CD14-positive monocyte (primary cell): ENCODE results near the gene SYNGR4. TPM values are rescaled to one million over a fixed set of nuclear protein-coding genes. Genes with fewer than 3 reads are reported as not detected.

ENCODE experiments used
- DNase-seq, 3 donors: peaks; one replicate each; pipeline ENCODE4 v3.0.0-alpha.2; 2011 to 2022
- H2AFZ ChIP-seq: 2 replicates; pipeline ENCODE4 v1.6.0; 2012; ENCODE audit warnings: mild to moderate bottlenecking, low read depth, low read length, inconsistent platforms; ENCODE audit not compliant: insufficient read depth, poor library complexity, severe bottlenecking
- H3K27ac ChIP-seq, 2 donors: 1 replicate in 1 of 2; 2 replicates in 1 of 2; pipeline ENCODE4 v1.5.1; 2012 to 2013; ENCODE audit warnings: low read length in 2 of 2, control low read depth in 1 of 2, inconsistent platforms in 1 of 2, low read depth in 1 of 2, mild to moderate bottlenecking in 1 of 2
- H3K27me3 ChIP-seq, 2 donors: one replicate each; pipeline versions ENCODE4 v1.6.0 to v1.6.1; 2011 to 2013; ENCODE audit warnings: low read length in 2 of 2; ENCODE audit not compliant: control insufficient read depth in 2 of 2, insufficient read depth in 2 of 2
- H3K36me3 ChIP-seq, 2 donors: replicated peaks in 1 of 2; 1 replicate in 1 of 2; 2 replicates in 1 of 2; pipeline versions ENCODE4 v1.5.1 to v1.6.1; 2012 to 2013; ENCODE audit warnings: low read length in 2 of 2, control low read depth in 1 of 2, inconsistent platforms in 1 of 2, mild to moderate bottlenecking in 1 of 2; ENCODE audit not compliant: insufficient read depth in 2 of 2, control insufficient read depth in 1 of 2
- H3K4me1 ChIP-seq, 2 donors: 1 replicate in 1 of 2; 2 replicates in 1 of 2; pipeline versions ENCODE4 v1.5.1 to v1.6.1; 2012 to 2013; ENCODE audit warnings: low read length in 2 of 2, control low read depth in 1 of 2, inconsistent platforms in 1 of 2, mild to moderate bottlenecking in 1 of 2, moderate library complexity in 1 of 2; ENCODE audit not compliant: insufficient read depth in 2 of 2, control insufficient read depth in 1 of 2
- H3K4me2 ChIP-seq: replicated peaks from 2 replicates; pipeline ENCODE3; 2012; ENCODE audit warnings: low read length, moderate library complexity, mild to moderate bottlenecking; ENCODE audit not compliant: poor library complexity, severe bottlenecking; ENCODE audit errors: extremely low read depth
- H3K4me3 ChIP-seq, 3 experiments: fragments of 200-600 bp in 1 of 3; sonication (generic) in 1 of 3; replicated peaks in 1 of 3; 1 replicate in 2 of 3; 2 replicates in 1 of 3; pipeline ENCODE4 v1.5.1; 2011 to 2013; ENCODE audit warnings: low read length in 3 of 3, mild to moderate bottlenecking in 3 of 3, control low read depth in 2 of 3, low read depth in 2 of 3, inconsistent platforms in 1 of 3, moderate library complexity in 1 of 3
- H3K79me2 ChIP-seq: 2 replicates; pipeline ENCODE4 v1.6.0; 2012; ENCODE audit warnings: mild to moderate bottlenecking, control low read depth, inconsistent platforms, low read length, moderate library complexity; ENCODE audit not compliant: insufficient read depth
- H3K9ac ChIP-seq: 2 replicates; pipeline ENCODE4 v1.6.0; 2017; ENCODE audit warnings: low read length, mild to moderate bottlenecking; ENCODE audit not compliant: insufficient read depth, poor library complexity, severe bottlenecking
- H3K9me3 ChIP-seq, 2 donors: replicated peaks in 1 of 2; 1 replicate in 1 of 2; 2 replicates in 1 of 2; pipeline versions ENCODE4 v1.5.1 to v1.6.1; 2012 to 2013; ENCODE audit warnings: low read length in 2 of 2, control low read depth in 1 of 2; ENCODE audit not compliant: control insufficient read depth in 1 of 2, insufficient read depth in 1 of 2
- H4K20me1 ChIP-seq: 2 replicates; pipeline ENCODE4 v1.6.0; 2012; ENCODE audit warnings: mild to moderate bottlenecking, low read length, control low read depth, moderate library complexity; ENCODE audit not compliant: insufficient read depth
- H3K27ac Mint-ChIP-seq, 7 donors: one replicate each; pipeline ENCODE4 v1.8.0; 2020; ENCODE audit warnings: mild to moderate bottlenecking in 7 of 7, mixed read lengths in 7 of 7, moderate library complexity in 6 of 7, inconsistent platforms in 2 of 7
- H3K27me3 Mint-ChIP-seq, 3 donors: one replicate each; pipeline ENCODE4 v1.8.0; 2021 to 2022; ENCODE audit warnings: low read depth in 3 of 3, mild to moderate bottlenecking in 3 of 3, mixed read lengths in 3 of 3, moderate library complexity in 3 of 3, inconsistent platforms in 1 of 3
- H3K36me3 Mint-ChIP-seq, 2 donors: one replicate each; pipeline ENCODE4 v1.8.0; 2020; ENCODE audit warnings: mixed read lengths in 2 of 2, inconsistent platforms in 1 of 2, mild to moderate bottlenecking in 1 of 2
- H3K4me1 Mint-ChIP-seq: one replicate; pipeline ENCODE4 v1.8.0; 2020; ENCODE audit warnings: mild to moderate bottlenecking, mixed read lengths
- H3K4me3 Mint-ChIP-seq, 2 donors: one replicate each; pipeline ENCODE4 v1.8.0; 2020; ENCODE audit warnings: mild to moderate bottlenecking in 2 of 2, mixed read lengths in 2 of 2, moderate library complexity in 1 of 2
- H3K9me3 Mint-ChIP-seq, 7 donors: one replicate each; pipeline ENCODE4 v1.8.0; 2020 to 2022; ENCODE audit warnings: mixed read lengths in 7 of 7, mild to moderate bottlenecking in 6 of 7, moderate library complexity in 6 of 7, inconsistent platforms in 2 of 7
- WGBS: methylation state at CpG from one replicate; pipeline ENCODE4 v1.1.5; 2013; ENCODE audit warnings: missing lambda C conversion rate; ENCODE audit not compliant: insufficient coverage; 5-methylcytosine and 5-hydroxymethylcytosine counted together
- intact Hi-C, 2 donors: fragments of 100-400 bp; cut with micrococcal nuclease; formaldehyde crosslinking; loops; one replicate each; pipeline versions ENCODE4 v1.15.0 to v1.15.1; 2023
- polyA plus RNA-seq, 3 donors: library from polyadenylated mRNA; depleted of rRNA in 1 of 3; unstranded in 2 of 3; stranded (reverse) in 1 of 3; fragments of 300-500 nt in 2 of 3; fragments of >200 nt in 1 of 3; fragmentation: Illumina TruSeq in 2 of 3; gene quantifications; 1 replicate in 2 of 3; 2 replicates in 1 of 3; pipeline ENCODE4 v1.2.3, GENCODE V29; 2012 to 2021
- TF ChIP-seq, protein P1 (sequence below): fragments of 200-600 bp; IDR thresholded peaks from one replicate; pipeline ENCODE4 v1.8.0; 2022; ENCODE audit warnings: antibody characterized with exemption, mild to moderate bottlenecking

The SYNGR4 gene
- polyA plus RNA-seq, 3 donors = not detected

DNA sequence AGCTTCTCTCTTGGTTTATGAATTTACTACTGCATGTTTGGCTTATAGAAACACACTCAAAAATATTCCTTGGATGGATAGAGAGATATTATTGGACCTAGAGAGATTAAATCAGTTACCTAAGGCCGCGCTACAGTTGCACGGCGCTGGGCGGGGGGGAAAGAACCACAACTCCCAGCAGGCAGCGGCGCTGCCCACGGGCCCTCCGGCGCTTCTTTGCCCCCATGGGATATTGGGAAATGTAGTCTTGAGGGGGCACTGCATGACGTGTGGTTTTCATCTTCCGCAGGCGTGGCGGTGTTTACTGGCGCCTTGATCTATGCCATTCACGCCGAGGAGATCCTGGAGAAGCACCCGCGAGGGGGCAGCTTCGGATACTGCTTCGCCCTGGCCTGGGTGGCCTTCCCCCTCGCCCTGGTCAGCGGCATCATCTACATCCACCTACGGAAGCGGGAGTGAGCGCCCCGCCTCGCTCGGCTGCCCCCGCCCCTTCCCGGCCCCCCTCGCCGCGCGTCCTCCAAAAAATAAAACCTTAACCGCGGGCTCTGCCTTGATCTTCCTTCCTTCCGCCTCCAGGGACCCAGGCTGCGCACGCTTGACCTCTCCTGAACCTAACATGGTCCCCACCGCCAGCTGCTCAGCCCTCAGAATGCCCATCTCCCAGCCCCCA lies 34.0 kb upstream of the SYNGR4 start:
- H2AFZ ChIP-seq = no peak overlapping the region
- WGBS = 2% methylated on average over 19 of the region's 41 CpGs
- peaks cover 46 to 61% of the 10 kb centered on the region in 2 donors for H3K36me3 Mint-ChIP-seq

DNA sequence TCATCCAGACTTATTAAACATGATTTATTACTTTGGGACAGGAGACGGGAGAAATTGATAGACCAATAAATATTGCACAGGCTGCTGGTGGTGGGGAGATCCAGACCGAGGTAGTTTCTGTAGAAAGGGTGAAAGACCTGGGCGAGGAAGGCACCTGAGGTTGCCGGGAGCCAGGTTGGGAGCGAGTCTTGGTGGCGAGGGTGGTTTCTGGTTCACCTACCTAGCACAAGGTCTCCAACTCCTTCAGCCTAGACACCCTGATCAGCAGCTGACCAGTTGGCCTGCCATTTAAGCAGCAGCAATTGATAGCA lies 31.9 kb upstream of the SYNGR4 start:
- Mint-ChIP-seq H3K4me1 (peaks cover 66% of the 10 kb centered on the region), H3K27ac (peak overlapping the region; percentile 92 to 99 (median 96)), H3K36me3 (peaks cover 38 to 48% of the 10 kb centered on the region in 2 donors), H3K27me3 (peaks cover 0 to 3% (median 0%) of the 10 kb centered on the region in 3 donors), H3K9me3 (peaks cover 0 to 5% (median 0%) of the 10 kb centered on the region in 7 donors), H3K4me3 (peak overlapping the region; percentile 87 to 94)
- Histone ChIP-seq H2AFZ (no peak overlapping the region), H4K20me1 (peaks cover 53% of the 10 kb centered on the region), H3K27me3 (no peaks in the 10 kb centered on the region), H3K79me2 (peaks cover 35% of the 10 kb centered on the region), H3K36me3 (peaks cover 32 to 42% of the 10 kb centered on the region in 2 donors), H3K27ac (peak overlapping the region; percentile 61 to 91), H3K4me3 (peak overlapping the region in 1 of 3 experiments; percentile 83), H3K9ac (no peak overlapping the region), H3K4me1 (peaks cover 68 to 70% of the 10 kb centered on the region in 2 donors), H3K9me3 (no peaks in the 10 kb centered on the region), H3K4me2 (peak overlapping the region; percentile 94)
- intact Hi-C loops = loop anchor here in 1 of 2 donors (5.0 kb wide), 1 partner anchor 65 kb away; no protein-coding TSS in a partner anchor
- TF ChIP-seq, protein P1, sequence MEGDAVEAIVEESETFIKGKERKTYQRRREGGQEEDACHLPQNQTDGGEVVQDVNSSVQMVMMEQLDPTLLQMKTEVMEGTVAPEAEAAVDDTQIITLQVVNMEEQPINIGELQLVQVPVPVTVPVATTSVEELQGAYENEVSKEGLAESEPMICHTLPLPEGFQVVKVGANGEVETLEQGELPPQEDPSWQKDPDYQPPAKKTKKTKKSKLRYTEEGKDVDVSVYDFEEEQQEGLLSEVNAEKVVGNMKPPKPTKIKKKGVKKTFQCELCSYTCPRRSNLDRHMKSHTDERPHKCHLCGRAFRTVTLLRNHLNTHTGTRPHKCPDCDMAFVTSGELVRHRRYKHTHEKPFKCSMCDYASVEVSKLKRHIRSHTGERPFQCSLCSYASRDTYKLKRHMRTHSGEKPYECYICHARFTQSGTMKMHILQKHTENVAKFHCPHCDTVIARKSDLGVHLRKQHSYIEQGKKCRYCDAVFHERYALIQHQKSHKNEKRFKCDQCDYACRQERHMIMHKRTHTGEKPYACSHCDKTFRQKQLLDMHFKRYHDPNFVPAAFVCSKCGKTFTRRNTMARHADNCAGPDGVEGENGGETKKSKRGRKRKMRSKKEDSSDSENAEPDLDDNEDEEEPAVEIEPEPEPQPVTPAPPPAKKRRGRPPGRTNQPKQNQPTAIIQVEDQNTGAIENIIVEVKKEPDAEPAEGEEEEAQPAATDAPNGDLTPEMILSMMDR = no peak
- DNase-seq = no peak
- 0% methylated on average over 1 of the region's 6 CpGs for WGBS

More for the DNA sequence above, 34.0 kb upstream of the SYNGR4 start:
- peaks cover 67% of the 10 kb centered on the region for H4K20me1 ChIP-seq
- H3K9me3 Mint-ChIP-seq = peaks cover 0 to 8% (median 0%) of the 10 kb centered on the region in 7 donors
- H3K9me3 ChIP-seq = no peaks in the 10 kb centered on the region
- DNase-seq = peak; percentile 41 to 64 (median 55)
- peak overlapping the region; percentile 22 to 28 for H3K27ac ChIP-seq
- H3K27me3 ChIP-seq = no peaks in the 10 kb centered on the region
- peaks cover 56% of the 10 kb centered on the region for H3K79me2 ChIP-seq
- peaks cover 0 to 3% (median 0%) of the 10 kb centered on the region in 3 donors for H3K27me3 Mint-ChIP-seq
- peak overlapping the region in 2 of 3 experiments; percentile 0 to 92 for H3K4me3 ChIP-seq
- H3K36me3 ChIP-seq = peaks cover 36 to 44% of the 10 kb centered on the region in 2 donors
- H3K4me2 ChIP-seq = peak overlapping the region; percentile 95
- H3K27ac Mint-ChIP-seq = peak overlapping the region; percentile 66 to 95 (median 89)
- peaks cover 77% of the 10 kb centered on the region for H3K4me1 Mint-ChIP-seq
- H3K9ac ChIP-seq = no peak overlapping the region
- TF ChIP-seq, protein P1 = no peak
- peak overlapping the region; percentile 74 to 85 for H3K4me3 Mint-ChIP-seq
- peaks cover 81 to 83% of the 10 kb centered on the region in 2 donors for H3K4me1 ChIP-seq
- intact Hi-C loops = loop anchor here in 1 of 2 donors (5.0 kb wide), 1 partner anchor 63 kb away; no protein-coding TSS in a partner anchor
